ENCODE data around the gene RPL35A.
A peak's percentile ranks its signal among the peaks of the same experiment; 100 is the strongest.
"Not testable (repeated sequence)": the region's sequence is repeated elsewhere in the genome, so short reads cannot be mapped to it uniquely, and the experiment has no call there.

The RPL35A gene

GRCh38 chr3:197949778-197950676, at the start of gene RPL35A:
Gene RPL35A, plus strand, starts transcription at chr3:197950190. Its CDS starts 778 bp downstream, at chr3:197950968.
- DNase-seq (ENCODE audit: low spot score) = peak; percentile 92

GRCh38 chr3:197901626-197902025, 48.4 kb upstream of the RPL35A start:
- DNase-seq (ENCODE audit: low spot score) = no peak

GRCh38 chr3:197906023-197906849, 43.8 kb upstream of the RPL35A start:
- DNase-seq (ENCODE audit: low spot score) = peak; percentile 74

GRCh38 chr3:197906850-197907187, 43.2 kb upstream of the RPL35A start:
- DNase-seq (ENCODE audit: low spot score) = no peak

- DNase-seq (ENCODE audit: low spot score) = no peak
Measured at GRCh38 chr3:197907196-197907595, 42.8 kb upstream of the RPL35A start.

DNA sequence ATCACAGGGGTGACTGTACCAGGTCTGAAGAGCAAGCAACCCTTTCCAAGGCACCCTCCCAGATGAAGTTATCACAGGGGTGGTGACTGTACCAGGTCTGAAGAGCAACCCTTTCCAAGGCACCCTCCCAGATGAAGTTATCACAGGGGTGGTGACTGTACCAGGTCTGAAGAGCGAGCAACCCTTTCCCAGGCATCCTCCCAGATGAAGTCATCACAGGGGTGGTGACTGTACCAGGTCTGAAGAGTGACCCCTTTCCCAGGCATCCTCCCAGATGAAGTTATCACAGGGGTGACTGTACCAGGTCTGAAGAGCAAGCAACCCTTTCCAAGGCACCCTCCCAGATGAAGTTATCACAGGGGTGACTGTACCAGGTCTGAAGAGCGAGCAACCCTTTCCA, 41.4 kb upstream of the RPL35A start:
- not testable (repeated sequence) for DNase-seq (ENCODE audit: low spot score)

- no peak for DNase-seq (ENCODE audit: low spot score)
Measured at GRCh38 chr3:197908957-197909701, 40.9 kb upstream of the RPL35A start.

GRCh38 chr3:197912741-197913476, 37.1 kb upstream of the RPL35A start:
- no peak for DNase-seq (ENCODE audit: low spot score)

DNA sequence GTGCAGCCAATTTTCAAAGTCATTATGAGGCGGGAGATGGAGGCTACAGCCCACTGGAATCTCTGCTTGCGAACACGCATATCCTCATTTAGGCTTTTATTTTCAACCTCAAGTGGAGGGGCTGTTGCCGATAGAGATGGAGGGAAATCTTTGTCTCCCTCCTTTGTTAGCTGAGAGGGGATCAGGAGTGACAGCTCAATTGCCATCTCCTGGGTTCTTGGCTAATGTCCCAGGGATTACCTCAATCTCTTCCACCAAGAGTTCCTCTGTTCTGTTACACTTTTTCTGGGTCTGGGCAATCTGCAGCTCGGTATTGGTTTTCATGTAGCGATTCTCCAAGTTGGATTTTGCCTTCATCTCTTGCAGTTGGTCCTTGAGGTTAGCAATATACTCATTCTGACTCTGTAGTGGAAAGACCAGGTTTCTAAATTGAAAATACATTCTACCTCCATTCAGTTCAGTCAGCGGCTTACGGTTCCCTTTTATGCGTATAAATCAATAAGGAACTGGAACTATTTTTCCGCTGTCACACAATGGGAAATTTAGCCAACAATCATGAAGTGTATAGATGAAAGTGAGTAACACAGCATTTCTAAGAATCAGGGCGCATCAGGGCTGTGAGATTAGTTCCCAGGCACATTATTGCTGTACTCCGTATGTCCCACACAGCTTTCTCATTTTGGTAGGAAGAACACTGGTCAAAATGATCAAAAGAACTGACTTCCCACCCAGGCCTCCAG, 36.2 kb upstream of the RPL35A start:
- no peak for DNase-seq (ENCODE audit: low spot score)

DNA sequence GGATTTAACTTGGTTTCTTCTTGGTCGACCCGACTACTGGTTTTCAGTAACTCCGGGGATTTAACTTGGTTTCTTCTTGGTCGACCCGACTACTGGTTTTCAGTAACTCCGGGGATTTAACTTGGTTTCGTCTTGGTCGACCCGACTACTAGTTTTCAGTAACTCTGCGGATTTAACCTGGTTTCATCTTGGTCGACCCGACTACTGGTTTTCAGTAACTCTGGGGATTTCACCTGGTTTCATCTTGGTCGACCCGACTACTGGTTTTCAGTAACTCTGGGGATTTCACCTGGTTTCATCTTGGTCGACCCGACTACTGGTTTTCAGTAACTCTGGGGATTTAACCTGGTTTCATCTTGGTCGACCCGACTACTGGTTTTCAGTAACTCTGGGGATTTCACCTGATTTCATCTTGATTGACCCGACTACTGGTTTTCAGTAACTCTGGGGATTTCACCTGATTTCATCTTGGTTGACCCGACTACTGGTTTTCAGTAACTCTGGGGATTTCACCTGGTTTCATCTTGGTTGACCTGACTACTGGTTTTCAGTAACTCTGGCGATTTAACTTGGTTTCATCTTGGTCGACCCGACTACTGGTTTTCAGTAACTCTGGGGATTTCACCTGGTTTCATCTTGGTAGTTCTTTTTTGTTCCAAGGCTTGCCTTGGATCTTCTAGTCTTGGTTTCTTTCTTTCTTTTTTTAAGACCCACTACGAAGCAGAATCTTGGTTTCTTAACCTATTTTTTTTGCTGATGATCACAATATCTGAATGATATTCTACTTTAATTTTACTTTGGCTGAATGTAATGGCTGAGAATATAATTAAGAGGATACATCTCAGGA, 28.3 kb upstream of the RPL35A start:
- DNase-seq (ENCODE audit: low spot score) = not testable (repeated sequence)

DNA sequence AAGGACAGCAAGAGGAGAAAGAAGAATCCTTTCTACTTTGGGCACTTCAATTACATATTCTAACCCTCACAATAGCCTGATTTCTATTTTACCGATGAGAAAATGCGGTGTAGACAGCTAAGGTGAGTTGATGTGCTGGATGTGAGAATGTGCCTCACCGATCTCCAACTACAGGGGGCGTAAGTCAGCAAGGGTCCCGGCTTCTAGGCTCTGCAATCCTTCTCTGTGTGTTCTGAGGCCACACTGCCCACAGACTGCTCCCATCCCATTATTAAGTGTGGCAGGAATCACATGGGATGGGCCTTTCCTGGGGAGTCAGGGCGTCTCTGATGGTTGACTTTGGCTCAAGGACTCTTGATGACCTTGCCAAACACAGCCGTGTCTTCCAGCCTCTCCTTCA, 23.6 kb upstream of the RPL35A start:
- DNase-seq (ENCODE audit: low spot score) = no peak

DNA sequence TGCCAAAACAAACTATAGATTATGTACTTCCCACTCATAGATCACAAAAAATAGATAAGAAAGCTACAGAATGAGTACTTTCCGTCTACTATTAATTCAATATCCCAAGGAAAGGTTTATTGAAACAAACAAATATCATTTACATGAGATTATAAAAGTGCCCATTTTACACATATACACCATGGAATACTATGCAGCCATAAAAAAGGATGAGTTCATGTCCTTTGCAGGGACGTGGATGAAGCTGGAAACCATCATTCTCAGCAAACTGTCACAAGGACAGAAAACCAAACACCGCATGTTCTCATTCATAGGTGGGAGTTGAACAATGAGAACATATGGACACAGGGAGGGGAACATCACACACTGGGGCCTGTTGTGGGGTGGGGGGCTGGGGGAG, 22.4 kb upstream of the RPL35A start:
- not testable (repeated sequence) for DNase-seq (ENCODE audit: low spot score)

DNA sequence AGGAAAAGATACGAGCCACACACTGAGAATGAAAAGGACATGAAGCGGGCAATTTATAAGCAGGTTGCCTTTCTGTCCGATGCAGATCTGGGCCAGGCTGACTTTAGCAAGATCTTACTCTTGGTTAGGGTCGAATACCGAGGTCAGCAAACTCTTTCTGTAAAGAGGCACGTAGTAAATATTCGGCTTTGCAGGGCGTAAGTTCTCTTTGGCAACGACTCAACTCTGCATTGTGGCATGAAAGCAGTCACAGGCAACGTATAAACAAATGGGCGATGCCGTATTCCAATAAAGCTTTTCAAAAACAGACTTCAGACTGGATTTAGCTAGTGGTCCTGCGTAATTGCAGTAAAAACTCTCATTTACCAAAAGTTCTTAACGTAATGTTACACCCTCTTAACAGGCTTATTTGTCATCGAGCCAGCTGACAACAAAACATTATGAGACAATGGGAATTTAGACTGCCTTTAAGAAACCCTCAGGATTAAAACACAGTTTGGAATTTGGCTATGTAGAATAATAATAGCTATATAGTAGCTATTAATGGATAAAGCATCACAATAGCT, 13.1 kb upstream of the RPL35A start:
- DNase-seq (ENCODE audit: low spot score) = no peak

- no peak for DNase-seq (ENCODE audit: low spot score)
Measured at GRCh38 chr3:197940745-197941384, 9.1 kb upstream of the RPL35A start.

DNA sequence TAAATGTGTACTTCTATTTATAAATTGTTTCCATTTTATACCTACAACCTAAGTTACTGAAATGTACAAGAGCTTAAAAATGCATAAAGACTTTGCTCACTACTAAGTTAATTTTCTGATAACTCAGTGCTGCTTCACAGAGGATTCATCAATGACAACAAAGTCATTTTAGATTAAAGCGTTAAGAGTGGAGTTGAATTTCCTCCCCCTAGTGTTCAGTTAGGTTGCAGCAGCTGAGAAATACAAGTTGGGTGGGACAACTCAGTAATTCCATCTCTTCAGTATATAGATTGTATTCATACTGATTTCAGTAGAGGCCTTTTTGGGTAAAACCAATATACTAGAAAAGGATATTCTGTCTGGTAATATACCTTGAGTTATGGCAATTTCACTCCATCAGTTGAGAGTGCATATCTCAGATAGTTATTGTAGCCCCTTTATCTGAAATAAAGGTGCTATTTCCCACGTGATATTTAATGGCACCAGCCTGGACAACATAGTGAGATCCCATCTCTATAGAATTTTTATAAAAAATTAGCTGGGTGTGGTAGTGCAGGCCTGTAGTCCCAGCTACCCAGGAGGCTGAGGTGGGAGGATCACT, 6.9 kb upstream of the RPL35A start:
- no peak for DNase-seq (ENCODE audit: low spot score)

DNA sequence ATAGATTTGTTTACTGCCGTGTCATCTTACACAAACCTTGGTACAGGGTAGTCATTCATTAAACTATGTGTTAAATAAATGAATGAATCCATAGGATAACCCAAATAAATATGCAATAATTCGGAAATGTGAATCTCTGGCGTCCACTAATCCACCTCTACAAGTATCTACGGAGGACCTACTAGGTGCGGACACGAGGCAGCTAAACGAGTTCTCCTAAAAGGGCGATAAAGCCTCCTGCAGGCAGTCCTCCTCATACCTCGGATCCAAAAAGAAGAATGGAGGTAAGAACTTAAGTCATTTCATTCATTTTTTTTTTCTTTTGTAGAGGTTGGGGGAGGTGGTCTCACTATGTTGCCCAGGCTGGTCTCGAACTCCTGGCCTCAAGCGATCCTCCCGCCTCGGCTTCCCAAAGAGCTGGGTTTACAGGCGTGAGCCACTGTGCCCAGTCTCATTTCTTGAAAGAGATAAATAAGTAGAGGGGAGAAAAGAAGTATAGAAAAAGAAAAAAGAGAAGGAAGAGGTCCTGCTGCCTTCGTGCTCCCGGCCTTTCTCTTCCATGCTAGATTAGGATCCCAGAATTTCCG, 706 bp upstream of the RPL35A start:
- no peak for DNase-seq (ENCODE audit: low spot score)

DNA sequence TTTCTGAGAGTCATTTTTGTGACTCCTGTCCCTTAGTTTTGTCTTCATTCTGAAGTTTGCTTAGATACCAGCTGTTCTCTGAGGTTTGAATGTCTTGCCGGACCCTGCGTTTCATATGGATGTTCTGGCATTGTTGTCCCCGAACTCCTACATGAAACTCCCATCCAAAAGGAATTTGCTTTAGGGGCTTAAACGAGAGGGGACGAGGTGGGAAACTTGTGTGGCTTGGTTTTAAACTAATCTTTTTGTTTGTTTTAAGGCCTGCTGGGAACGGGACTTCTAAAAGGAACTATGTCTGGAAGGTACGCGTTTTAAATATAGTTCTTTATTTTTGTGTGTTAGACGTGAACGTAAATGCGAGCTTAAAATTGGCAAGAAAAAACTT, 679 bp downstream of the RPL35A start:
- DNase-seq (ENCODE audit: low spot score) = no peak

DNA sequence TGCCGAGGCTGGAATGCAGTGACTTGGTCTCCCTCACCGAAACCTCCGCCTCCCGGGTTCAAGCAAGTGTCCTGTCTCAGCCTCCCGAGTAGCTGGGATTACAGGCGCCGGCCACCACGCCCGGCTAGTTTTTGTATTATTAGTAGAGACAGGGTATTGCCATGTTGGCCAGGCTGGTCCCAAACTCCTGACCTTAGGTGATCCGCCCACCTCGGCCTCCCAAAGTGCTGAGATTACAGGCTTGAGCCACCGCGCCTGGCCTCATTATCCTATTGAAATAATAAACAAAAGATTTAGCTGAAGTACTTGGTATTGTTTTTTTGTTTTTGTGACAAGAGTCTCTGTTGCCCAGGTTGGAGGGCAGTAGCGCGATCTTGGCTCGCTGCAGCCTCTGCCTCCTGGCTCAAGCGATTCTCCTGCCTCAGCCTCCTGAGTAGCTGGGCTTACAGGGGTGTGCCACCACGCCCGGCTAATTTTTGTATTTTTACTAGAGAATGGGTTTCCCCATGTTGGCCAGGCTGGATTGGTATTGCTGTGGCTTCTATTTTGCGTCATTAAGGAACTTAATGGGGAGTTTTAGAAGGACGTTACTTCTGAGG, 1.5 kb downstream of the RPL35A start:
- no peak for DNase-seq (ENCODE audit: low spot score)
